ENCODE measurements around the gene MALT1.

MALT1 gene

GRCh38 chr18:58787536-58788149 lies 116.4 kb downstream of the MALT1 start:
- TF ChIP-seq CTCF (IDR thresholded peaks at IDR 0.05; ENCODE audit: low read depth, low read length), result no peak
- DNase-seq (ENCODE audit: extremely low read depth, low read depth), result no peak

- TF ChIP-seq CTCF (IDR thresholded peaks at IDR 0.05; ENCODE audit: low read depth, low read length), result no peak
- DNase-seq (ENCODE audit: extremely low read depth, low read depth), result no peak
Observed at GRCh38 chr18:58788470-58788869, 117.2 kb downstream of the MALT1 start.

- TF ChIP-seq CTCF (IDR thresholded peaks at IDR 0.05; ENCODE audit: low read depth, low read length), result no peak
- DNase-seq (ENCODE audit: extremely low read depth, low read depth), result no peak
Observed at GRCh38 chr18:58788971-58789875, 118.0 kb downstream of the MALT1 start.

GRCh38 chr18:58789876-58790240 lies 118.6 kb downstream of the MALT1 start:
- TF ChIP-seq CTCF (IDR thresholded peaks at IDR 0.05; ENCODE audit: low read depth, low read length), result no peak
- no peak for DNase-seq (ENCODE audit: extremely low read depth, low read depth)

GRCh38 chr18:58792086-58792485 lies 120.8 kb downstream of the MALT1 start:
- DNase-seq (ENCODE audit: extremely low read depth, low read depth), result no peak
- TF ChIP-seq CTCF (IDR thresholded peaks at IDR 0.05; ENCODE audit: low read depth, low read length), result no peak

GRCh38 chr18:58793361-58793760 lies 122.1 kb downstream of the MALT1 start:
- DNase-seq (ENCODE audit: extremely low read depth, low read depth), result peak; percentile 52
- TF ChIP-seq CTCF (IDR thresholded peaks at IDR 0.05; ENCODE audit: low read depth, low read length), result no peak

- no peak for TF ChIP-seq CTCF (IDR thresholded peaks at IDR 0.05; ENCODE audit: low read depth, low read length)
- DNase-seq (ENCODE audit: extremely low read depth, low read depth), result no peak
Observed at GRCh38 chr18:58796220-58796619, 125.0 kb downstream of the MALT1 start.

All from AG09319 (cell line).